Measurements from ENCODE around the gene UGT1A6. TPM values are rescaled to one million over a fixed set of nuclear protein-coding genes. Genes with fewer than 3 reads are reported as not detected.
A peak's percentile ranks its signal among the peaks of the same experiment; 100 is the strongest.

Gene UGT1A6
- total RNA-seq, 1 donor: not detected

- no peaks in the 10 kb centered on the region for H3K9me3 ChIP-seq (ENCODE audit: low read depth, low read length)
- peaks cover 23% of the 10 kb centered on the region for H3K4me1 ChIP-seq (ENCODE audit: insufficient read depth, low read length)
- H4K20me1 ChIP-seq (ENCODE audit: insufficient read depth, low read length): no peaks in the 10 kb centered on the region
- H2AFZ ChIP-seq (ENCODE audit: low read length): no peak overlapping the region
- no peaks in the 10 kb centered on the region for H3K27me3 ChIP-seq (ENCODE audit: insufficient read depth, low read length)
- no peak overlapping the region for H3K4me3 ChIP-seq (ENCODE audit: insufficient read depth, low read length)
- H3K79me2 ChIP-seq (ENCODE audit: insufficient read depth, low read length): no peaks in the 10 kb centered on the region
- no peak for DNase-seq (ENCODE audit: insufficient read length, low spot score, missing footprints)
- H3K27ac ChIP-seq (ENCODE audit: low read depth, low read length): no peak overlapping the region
- TF ChIP-seq CTCF (IDR thresholded peaks at IDR 0.05; ENCODE audit: extremely low read depth, low read depth, low read length): no peak
- no peak overlapping the region for H3K4me2 ChIP-seq (ENCODE audit: insufficient read depth, low read length)
- no peaks in the 10 kb centered on the region for H3K36me3 ChIP-seq (ENCODE audit: insufficient read depth, low read length)
Measured at GRCh38 chr2:233702238-233702637, 9.5 kb downstream of the UGT1A6 start.

- Histone ChIP-seq H3K27ac (ENCODE audit: low read depth, low read length) (peak overlapping the region; percentile 44), H3K4me1 (ENCODE audit: insufficient read depth, low read length) (peaks cover 28% of the 10 kb centered on the region), H3K4me2 (ENCODE audit: insufficient read depth, low read length) (no peak overlapping the region), H3K27me3 (ENCODE audit: insufficient read depth, low read length) (peaks cover 2% of the 10 kb centered on the region), H2AFZ (ENCODE audit: low read length) (no peak overlapping the region), H3K9me3 (ENCODE audit: low read depth, low read length) (no peaks in the 10 kb centered on the region), H3K79me2 (ENCODE audit: insufficient read depth, low read length) (no peaks in the 10 kb centered on the region), H4K20me1 (ENCODE audit: insufficient read depth, low read length) (no peaks in the 10 kb centered on the region), H3K4me3 (ENCODE audit: insufficient read depth, low read length) (no peak overlapping the region), H3K36me3 (ENCODE audit: insufficient read depth, low read length) (no peaks in the 10 kb centered on the region)
- TF ChIP-seq CTCF (IDR thresholded peaks at IDR 0.05; ENCODE audit: extremely low read depth, low read depth, low read length): no peak
- DNase-seq (ENCODE audit: insufficient read length, low spot score, missing footprints): no peak
Measured at GRCh38 chr2:233705911-233706506, 13.3 kb downstream of the UGT1A6 start.

DNA sequence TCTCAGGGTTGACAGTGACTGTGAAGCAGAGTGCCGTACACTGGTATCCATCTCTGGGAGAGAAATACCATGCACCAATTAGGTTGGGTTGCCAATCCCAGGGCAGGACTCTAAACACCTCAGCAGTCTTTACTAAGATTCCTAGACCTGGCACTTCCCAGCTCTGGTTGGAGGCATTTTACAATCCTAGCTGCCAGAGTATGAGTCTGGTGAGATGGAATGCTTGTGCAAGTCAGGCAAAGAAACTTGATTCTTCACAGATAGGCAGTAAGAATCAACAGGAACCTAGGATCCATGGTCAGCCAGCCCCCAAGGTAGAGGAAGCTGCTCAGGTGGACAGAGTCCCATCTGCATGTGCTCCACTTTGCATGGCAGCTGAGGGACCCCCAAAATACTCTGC, 14.0 kb downstream of the UGT1A6 start:
- H3K4me1 ChIP-seq (ENCODE audit: insufficient read depth, low read length): peaks cover 28% of the 10 kb centered on the region
- DNase-seq (ENCODE audit: insufficient read length, low spot score, missing footprints): no peak
- H2AFZ ChIP-seq (ENCODE audit: low read length): no peak overlapping the region
- H3K79me2 ChIP-seq (ENCODE audit: insufficient read depth, low read length): no peaks in the 10 kb centered on the region
- H3K4me3 ChIP-seq (ENCODE audit: insufficient read depth, low read length): no peak overlapping the region
- H4K20me1 ChIP-seq (ENCODE audit: insufficient read depth, low read length): no peaks in the 10 kb centered on the region
- no peak for TF ChIP-seq CTCF (IDR thresholded peaks at IDR 0.05; ENCODE audit: extremely low read depth, low read depth, low read length)
- H3K36me3 ChIP-seq (ENCODE audit: insufficient read depth, low read length): no peaks in the 10 kb centered on the region
- no peaks in the 10 kb centered on the region for H3K9me3 ChIP-seq (ENCODE audit: low read depth, low read length)
- no peak overlapping the region for H3K4me2 ChIP-seq (ENCODE audit: insufficient read depth, low read length)
- peaks cover 2% of the 10 kb centered on the region for H3K27me3 ChIP-seq (ENCODE audit: insufficient read depth, low read length)
- peak overlapping the region; percentile 44 for H3K27ac ChIP-seq (ENCODE audit: low read depth, low read length)

DNA sequence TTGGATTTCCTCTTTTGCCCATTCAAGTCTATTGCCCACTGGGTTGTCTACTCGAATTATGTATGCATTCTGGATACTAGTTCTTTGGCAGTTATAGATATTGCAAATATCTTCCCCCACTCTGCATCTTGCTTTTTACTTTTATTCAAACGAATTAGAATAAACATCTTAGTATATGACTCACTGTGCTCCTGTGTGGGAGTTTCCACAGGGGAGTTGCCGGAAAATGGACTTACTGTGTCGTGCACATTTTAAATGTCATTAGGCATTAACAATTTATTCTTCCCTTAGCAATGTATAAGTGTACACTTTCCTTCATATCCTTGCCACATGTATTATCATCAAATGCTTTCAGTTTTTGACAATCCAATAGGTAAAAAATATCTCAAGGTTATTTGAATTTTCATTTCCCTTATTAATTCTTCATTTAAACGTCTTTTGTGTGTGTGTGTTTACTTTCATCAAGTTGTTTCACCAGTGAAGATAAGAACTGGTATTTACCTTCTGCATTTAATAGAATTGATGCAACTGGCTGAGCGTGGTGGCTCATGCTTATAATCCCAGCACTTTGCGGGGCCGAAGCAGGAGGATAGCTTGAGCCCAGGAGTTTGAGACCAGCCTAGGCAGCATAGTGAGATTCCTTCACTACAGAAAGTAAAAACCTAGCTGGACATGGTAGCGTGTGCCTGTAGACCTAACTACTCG, 15.4 kb downstream of the UGT1A6 start:
- Histone ChIP-seq H3K4me2 (ENCODE audit: insufficient read depth, low read length) (peak overlapping the region; percentile 26), H4K20me1 (ENCODE audit: insufficient read depth, low read length) (no peaks in the 10 kb centered on the region), H3K4me3 (ENCODE audit: insufficient read depth, low read length) (no peak overlapping the region), H2AFZ (ENCODE audit: low read length) (no peak overlapping the region), H3K27ac (ENCODE audit: low read depth, low read length) (no peak overlapping the region), H3K9me3 (ENCODE audit: low read depth, low read length) (no peaks in the 10 kb centered on the region), H3K79me2 (ENCODE audit: insufficient read depth, low read length) (no peaks in the 10 kb centered on the region), H3K36me3 (ENCODE audit: insufficient read depth, low read length) (no peaks in the 10 kb centered on the region), H3K27me3 (ENCODE audit: insufficient read depth, low read length) (peaks cover 9% of the 10 kb centered on the region), H3K4me1 (ENCODE audit: insufficient read depth, low read length) (peaks cover 28% of the 10 kb centered on the region)
- no peak for TF ChIP-seq CTCF (IDR thresholded peaks at IDR 0.05; ENCODE audit: extremely low read depth, low read depth, low read length)
- no peak for DNase-seq (ENCODE audit: insufficient read length, low spot score, missing footprints)

Data from osteoblast (primary cell).